Calu3 (cell line): Measurements from ENCODE around the gene SLC49A3. TPM values are rescaled to one million over a fixed set of nuclear protein-coding genes. Genes with fewer than 3 reads are reported as not detected.

Experiments used
- BruUV-seq: library from RNA; stranded (reverse); fragments of 400-500 nt; replicated peaks from 2 replicates; lab custom pipeline; 2021; lab: Mats Ljungman, UMichigan
- CTCF ChIA-PET: fragments of 300-600 bp; sonication (Branson Sonifier 250); formaldehyde crosslinking; loops from one replicate; lab custom pipeline; 2022; ENCODE audit warnings: antibody characterized with exemption; lab: Charles Lee
- DNase-seq: peaks from one replicate; pipeline ENCODE4 v3.0.0; 2022
- H3K27ac Mint-ChIP-seq: one replicate; pipeline ENCODE4 v1.8.0; 2022; ENCODE audit warnings: mixed read lengths; ENCODE audit not compliant: unreplicated experiment
- H3K27me3 Mint-ChIP-seq: one replicate; pipeline ENCODE4 v1.8.0; 2022; ENCODE audit warnings: mixed read lengths; ENCODE audit not compliant: unreplicated experiment
- H3K36me3 Mint-ChIP-seq: one replicate; pipeline ENCODE4 v1.8.0; 2022; ENCODE audit warnings: mild to moderate bottlenecking, moderate library complexity, mixed read lengths; ENCODE audit not compliant: insufficient read depth, unreplicated experiment
- H3K4me1 Mint-ChIP-seq: one replicate; pipeline ENCODE4 v1.8.0; 2022; ENCODE audit warnings: mild to moderate bottlenecking, low read depth, mixed read lengths; ENCODE audit not compliant: unreplicated experiment
- H3K4me3 Mint-ChIP-seq: one replicate; pipeline ENCODE4 v1.8.0; 2022; ENCODE audit warnings: mild to moderate bottlenecking, low read depth, moderate library complexity, mixed read lengths; ENCODE audit not compliant: unreplicated experiment
- H3K9me3 Mint-ChIP-seq: one replicate; pipeline ENCODE4 v1.8.0; 2022; ENCODE audit warnings: low read depth, mixed read lengths; ENCODE audit not compliant: unreplicated experiment
- CTCF ChIP-seq: fragments of 200-600 bp; IDR thresholded peaks from one replicate; pipeline ENCODE4 v1.8.0; 2022; ENCODE audit warnings: antibody characterized with exemption; ENCODE audit not compliant: unreplicated experiment
- intact Hi-C: fragments of 100-400 bp; cut with micrococcal nuclease; formaldehyde crosslinking; loops from one replicate; pipeline ENCODE4 v1.10.0; 2022; ENCODE audit not compliant: unreplicated experiment
- total RNA-seq: library from RNA; stranded (reverse); gene quantifications from 2 replicates; pipeline ENCODE4 v1.2.3, GENCODE V29; 2022

Gene SLC49A3
- total RNA-seq, 1 experiment from 2014 or later = 0.40 TPM

GRCh38 chr4:650461-650860, 38.5 kb downstream of the SLC49A3 start:
- peaks cover 4% of the 10 kb centered on the region for H3K9me3 Mint-ChIP-seq
- TF ChIP-seq CTCF = no peak
- intact Hi-C loops = no loop called here
- H3K27me3 Mint-ChIP-seq = peaks cover 26% of the 10 kb centered on the region
- BruUV-seq = no TSS peak
- H3K36me3 Mint-ChIP-seq = no peaks in the 10 kb centered on the region
- no peak overlapping the region for H3K4me3 Mint-ChIP-seq
- H3K4me1 Mint-ChIP-seq = no peaks in the 10 kb centered on the region
- CTCF ChIA-PET = no interaction called here
- no peak for DNase-seq
- H3K27ac Mint-ChIP-seq = no peak overlapping the region

- no peak for DNase-seq
- peaks cover 4% of the 10 kb centered on the region for H3K9me3 Mint-ChIP-seq
- H3K4me1 Mint-ChIP-seq = no peaks in the 10 kb centered on the region
- no peak for TF ChIP-seq CTCF
- intact Hi-C loops = no loop called here
- peaks cover 26% of the 10 kb centered on the region for H3K27me3 Mint-ChIP-seq
- CTCF ChIA-PET = no interaction called here
- H3K27ac Mint-ChIP-seq = no peak overlapping the region
- no peaks in the 10 kb centered on the region for H3K36me3 Mint-ChIP-seq
- no peak overlapping the region for H3K4me3 Mint-ChIP-seq
- no TSS peak for BruUV-seq
These were observed 39.1 kb downstream of the SLC49A3 start for GRCh38 chr4:649751-650310.

GRCh38 chr4:649293-649625, 39.7 kb downstream of the SLC49A3 start:
- no peak overlapping the region for H3K4me3 Mint-ChIP-seq
- TF ChIP-seq CTCF = no peak
- CTCF ChIA-PET = interaction anchor here (0.6 kb wide), 1 partner anchor 26 kb away, joined by 7 read pairs; no protein-coding TSS in a partner anchor
- intact Hi-C loops = no loop called here
- no peaks in the 10 kb centered on the region for H3K36me3 Mint-ChIP-seq
- H3K4me1 Mint-ChIP-seq = no peaks in the 10 kb centered on the region
- H3K9me3 Mint-ChIP-seq = peaks cover 4% of the 10 kb centered on the region
- H3K27me3 Mint-ChIP-seq = peaks cover 26% of the 10 kb centered on the region
- no peak for DNase-seq
- no peak overlapping the region for H3K27ac Mint-ChIP-seq
- BruUV-seq = no TSS peak

GRCh38 chr4:648579-649292, 40.2 kb downstream of the SLC49A3 start:
- H3K4me1 Mint-ChIP-seq = no peaks in the 10 kb centered on the region
- H3K4me3 Mint-ChIP-seq = no peak overlapping the region
- no peaks in the 10 kb centered on the region for H3K36me3 Mint-ChIP-seq
- H3K27me3 Mint-ChIP-seq = peaks cover 26% of the 10 kb centered on the region
- DNase-seq = no peak
- TF ChIP-seq CTCF = no peak
- CTCF ChIA-PET = interaction anchor here (0.6 kb wide), 1 partner anchor 25 kb away, joined by 7 read pairs; no protein-coding TSS in a partner anchor
- H3K9me3 Mint-ChIP-seq = peaks cover 4% of the 10 kb centered on the region
- intact Hi-C loops = no loop called here
- H3K27ac Mint-ChIP-seq = no peak overlapping the region
- BruUV-seq = no TSS peak
